Activated T-helper 1 cell treated with anti-CD3 and anti-CD28 coated beads, Interleukin-2, amount 50 U/mL, for 16 hours (primary cell): ENCODE measurements around the gene ZNRF4.

Experiments used
- DNase-seq, 2 donors: peaks; one replicate each; pipeline ENCODE4 v3.0.0-alpha.2; 2020; ENCODE audit warnings: low read depth in 1 of 2, low spot score in 1 of 2

The ZNRF4 gene

DNA sequence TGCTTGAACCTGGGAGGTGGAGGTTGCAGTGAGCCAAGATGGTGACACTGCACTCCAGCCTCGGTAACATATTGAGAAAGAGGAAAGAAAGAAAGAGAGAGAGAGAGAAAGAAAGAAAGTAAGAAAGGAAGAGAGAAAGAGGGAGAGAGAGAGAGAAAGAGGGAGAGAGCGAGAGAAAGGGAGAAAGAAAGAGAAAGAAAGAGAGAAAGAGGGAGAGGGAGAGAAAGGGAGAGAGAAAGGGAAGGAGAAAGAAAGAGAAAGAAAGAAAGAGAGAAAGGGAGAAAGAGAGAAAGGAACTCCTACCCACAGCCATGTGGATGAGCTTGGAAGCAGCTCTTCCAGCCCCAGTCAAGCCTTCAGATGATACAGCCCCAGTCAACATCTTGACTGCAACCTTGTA is 46.7 kb downstream of the ZNRF4 start:
- DNase-seq = no peak

DNA sequence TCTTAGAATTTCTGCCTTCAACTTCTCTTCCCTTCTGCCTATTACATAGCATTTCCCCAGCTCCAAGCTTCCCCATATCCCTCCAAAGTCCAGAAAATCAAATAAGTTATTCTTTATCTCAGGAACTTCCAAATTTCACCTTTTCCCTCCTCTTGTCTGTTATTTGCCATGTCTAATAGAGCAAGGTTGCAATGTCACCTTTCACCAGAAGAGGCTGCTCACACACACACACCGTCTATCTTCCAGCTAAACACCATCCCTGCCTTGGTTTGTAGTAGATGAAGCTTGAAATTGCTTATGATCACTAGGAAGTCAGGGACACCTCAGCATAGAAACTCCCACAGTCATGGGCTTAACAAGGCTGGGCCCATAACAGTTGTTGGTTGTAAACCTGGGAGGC is 48.4 kb downstream of the ZNRF4 start:
- no peak for DNase-seq

GRCh38 chr19:5504114-5504513 is 48.9 kb downstream of the ZNRF4 start:
- no peak for DNase-seq
